GM21447 (cell line): ENCODE measurements around the gene PTGDS.

Source experiments
- ATAC-seq: cut with Tn5 transposase; IDR thresholded peaks from one replicate; pipeline ENCODE4 v1.9.1; 2021; ENCODE audit not compliant: unreplicated experiment

PTGDS gene

DNA sequence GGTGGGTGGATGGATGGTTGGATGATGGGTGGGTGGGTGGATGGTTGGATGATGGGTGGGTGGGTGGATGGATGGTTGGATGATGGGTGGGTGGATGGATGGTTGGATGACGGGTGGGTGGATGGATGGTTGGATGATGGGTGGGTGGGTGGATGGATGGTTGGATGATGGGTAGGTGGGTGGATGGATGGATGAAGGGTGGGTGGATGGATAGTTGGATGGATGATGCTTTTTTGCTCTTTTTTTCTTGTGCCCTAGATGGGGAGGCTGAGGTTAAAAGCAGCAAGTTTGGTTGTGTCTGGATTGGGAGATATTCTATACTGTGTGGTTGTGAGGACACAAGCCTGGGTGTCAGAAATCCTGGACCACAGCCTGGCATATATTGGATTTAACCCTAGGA, 19.8 kb upstream of the PTGDS start:
- no peak for ATAC-seq

DNA sequence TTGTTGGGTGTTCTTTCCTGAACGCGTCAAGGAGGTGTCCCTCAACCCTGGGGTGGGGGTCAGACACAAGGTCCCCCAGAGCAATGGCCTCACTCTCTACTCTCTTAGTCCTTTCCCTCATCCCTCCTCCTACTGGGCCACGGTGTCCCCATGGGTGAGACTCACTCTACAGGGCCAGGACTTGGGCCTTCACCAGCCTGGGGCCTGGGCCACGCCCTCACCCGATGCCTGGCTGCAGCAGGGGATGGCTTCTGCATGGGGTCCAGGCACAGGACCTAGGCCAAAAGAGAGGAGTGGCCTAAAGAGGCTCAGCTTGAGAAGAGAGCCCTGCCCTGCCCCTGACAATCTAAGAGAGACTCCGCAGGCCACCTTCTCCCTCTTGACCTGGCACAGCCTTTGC, 19.4 kb upstream of the PTGDS start:
- ATAC-seq = no peak

GRCh38 chr9:136958473-136958872, 18.8 kb upstream of the PTGDS start:
- ATAC-seq = no peak

DNA sequence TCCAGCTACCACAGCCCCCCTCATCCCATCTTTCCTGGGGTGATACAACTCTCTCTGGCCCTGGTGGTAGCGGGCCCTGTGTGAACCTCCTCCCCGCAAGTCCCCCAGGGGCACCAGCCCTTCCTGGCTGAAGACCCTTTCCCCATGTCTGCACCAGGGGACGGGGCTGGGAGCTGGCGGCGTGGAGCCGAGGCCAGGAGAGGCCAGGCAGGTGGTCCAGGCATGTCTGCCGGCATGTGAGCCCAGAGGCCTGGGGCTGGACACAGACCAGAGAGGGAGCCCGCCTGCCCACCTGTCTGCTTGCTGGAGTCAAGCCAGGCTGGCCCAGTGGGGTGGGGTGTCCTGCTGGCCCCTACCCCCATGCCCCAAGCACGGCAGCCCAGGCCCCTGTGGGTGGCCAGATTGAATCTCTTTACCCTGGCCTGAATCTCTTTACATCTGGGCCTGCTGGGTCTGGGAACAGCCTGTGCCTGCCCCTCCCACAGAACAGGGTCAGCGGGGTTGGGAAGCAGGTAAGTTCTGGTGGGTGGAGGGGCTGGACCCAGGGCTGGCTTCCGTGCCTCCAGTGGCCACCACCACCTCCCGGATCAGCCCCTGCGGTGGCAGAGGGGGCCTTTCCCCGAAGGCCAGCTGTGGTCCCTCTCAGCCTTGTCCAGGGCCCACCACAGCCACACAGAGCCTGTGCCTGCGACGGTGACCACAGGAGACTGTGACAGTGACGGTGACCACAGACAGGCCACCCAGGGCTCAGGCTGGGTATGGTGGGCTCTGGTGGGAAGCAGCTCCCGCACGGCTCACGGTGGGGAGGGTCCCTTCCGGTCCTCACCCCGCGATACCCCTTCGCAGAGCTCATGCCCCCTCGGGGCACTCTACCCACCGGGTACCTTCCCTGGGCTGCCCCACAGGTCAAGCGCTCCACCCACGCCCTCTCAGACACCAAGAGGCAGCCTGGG, 18.1 kb upstream of the PTGDS start:
- ATAC-seq = no peak

- ATAC-seq = no peak
Observed at GRCh38 chr9:136960212-136960937, 16.9 kb upstream of the PTGDS start.

- no peak for ATAC-seq
Observed at GRCh38 chr9:136960938-136961275, 16.4 kb upstream of the PTGDS start.

DNA sequence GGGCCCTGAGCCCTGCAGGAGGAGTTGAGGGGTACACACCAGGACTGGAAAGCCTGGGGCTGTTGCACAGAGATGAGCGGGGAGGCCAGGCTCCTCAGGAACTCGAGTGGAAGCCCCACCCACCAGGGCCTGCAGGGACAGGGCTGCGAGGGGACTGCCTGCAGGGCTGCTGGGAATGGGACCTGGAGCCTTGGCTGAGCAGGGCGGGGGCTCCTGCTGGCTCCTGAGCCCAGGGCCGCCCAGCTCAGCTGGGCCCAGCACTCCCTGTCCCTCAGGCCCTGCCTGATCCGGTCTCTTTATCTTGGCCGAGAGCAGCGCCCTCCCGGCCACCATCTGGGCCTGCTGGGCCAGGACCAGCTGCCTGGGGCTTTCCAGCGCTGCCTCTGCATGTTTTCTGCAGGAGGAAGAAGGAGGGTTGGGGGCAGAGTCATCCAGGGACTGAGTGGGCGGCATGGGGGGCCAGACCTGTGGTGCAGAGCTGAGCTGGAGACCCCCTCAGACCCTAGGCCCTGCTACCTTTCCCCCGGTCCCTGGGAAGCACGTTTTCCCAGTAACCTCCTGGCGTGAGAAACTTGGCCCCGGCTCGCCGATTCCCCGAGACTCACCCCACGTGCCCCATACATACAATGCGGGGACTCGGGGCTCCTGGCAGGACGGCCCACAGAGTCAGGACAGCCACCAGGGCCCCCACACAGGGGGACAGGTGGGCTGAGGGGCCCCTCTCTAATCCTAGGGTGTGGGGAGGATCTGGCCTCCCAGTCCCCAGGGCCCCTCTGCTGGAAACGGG, 15.8 kb upstream of the PTGDS start:
- ATAC-seq = no peak

GRCh38 chr9:136962163-136962562, 15.1 kb upstream of the PTGDS start:
- no peak for ATAC-seq

DNA sequence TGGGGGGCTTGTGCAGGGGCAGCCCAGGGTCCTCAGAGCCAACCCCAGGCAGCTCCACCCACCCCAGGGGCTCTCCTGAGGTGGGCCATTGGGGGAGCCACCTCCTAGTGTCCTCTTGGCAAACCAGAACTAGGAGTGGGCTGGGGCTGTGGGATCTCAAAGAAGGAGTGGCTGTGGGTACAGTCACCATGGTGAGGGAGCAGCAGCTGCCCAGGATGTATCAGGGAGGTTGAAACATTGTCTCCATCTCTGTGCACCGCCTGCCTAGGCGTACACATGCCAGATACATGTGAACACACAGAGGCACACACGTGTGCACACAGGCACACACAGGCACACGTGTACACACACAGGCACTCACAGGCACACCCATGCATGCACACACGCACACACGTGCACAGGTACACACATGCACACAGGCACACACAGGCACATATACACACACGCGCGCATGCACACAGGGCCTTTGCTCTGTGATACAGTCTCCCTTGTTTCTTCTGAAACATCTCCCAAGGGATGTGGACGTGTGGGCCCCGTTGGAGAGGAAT, 14.5 kb upstream of the PTGDS start:
- ATAC-seq = no peak

DNA sequence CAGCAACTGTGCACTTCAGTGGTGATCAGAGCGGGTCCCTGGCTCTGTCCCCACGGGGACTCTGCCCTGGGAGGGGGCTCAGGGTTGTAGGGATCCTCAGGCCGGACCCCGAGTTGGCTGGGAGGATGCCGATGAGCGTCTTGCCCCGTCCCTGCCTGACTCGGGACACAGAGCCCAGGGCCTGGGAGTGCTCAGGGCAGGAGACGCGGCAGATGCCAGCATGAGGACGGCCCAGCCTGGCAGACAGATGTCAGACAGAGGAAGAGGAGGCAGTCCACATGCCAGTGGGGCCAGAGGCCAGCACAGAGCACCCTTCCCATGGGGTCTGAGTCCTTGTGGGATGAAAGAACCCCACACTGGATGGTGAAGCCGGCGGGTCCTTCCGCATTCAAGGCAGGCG, 14.0 kb upstream of the PTGDS start:
- ATAC-seq = no peak

DNA sequence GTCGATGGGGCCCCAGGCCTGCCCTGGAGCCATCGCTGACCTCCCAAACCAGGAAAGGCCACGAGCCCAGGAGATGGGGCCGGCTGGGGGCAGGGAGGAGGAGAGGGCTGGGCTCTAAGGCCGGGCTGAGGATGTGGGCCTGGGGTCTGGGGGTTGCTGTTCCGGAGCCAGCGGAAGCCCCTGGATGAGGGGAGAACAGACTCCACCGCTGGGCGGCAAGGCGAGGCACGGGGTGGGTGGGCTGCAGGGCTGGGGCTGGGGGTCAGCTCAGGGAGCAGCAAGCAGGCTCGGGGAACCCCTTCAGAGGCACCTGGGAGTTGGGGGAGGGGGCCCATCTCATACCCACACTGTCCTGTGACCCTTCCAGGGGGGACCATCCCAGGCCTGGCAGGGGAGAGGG, 13.6 kb upstream of the PTGDS start:
- no peak for ATAC-seq

GRCh38 chr9:136964171-136964689, 13.1 kb upstream of the PTGDS start:
- no peak for ATAC-seq

- no peak for ATAC-seq
Observed at GRCh38 chr9:136964833-136965422, 12.4 kb upstream of the PTGDS start.

DNA sequence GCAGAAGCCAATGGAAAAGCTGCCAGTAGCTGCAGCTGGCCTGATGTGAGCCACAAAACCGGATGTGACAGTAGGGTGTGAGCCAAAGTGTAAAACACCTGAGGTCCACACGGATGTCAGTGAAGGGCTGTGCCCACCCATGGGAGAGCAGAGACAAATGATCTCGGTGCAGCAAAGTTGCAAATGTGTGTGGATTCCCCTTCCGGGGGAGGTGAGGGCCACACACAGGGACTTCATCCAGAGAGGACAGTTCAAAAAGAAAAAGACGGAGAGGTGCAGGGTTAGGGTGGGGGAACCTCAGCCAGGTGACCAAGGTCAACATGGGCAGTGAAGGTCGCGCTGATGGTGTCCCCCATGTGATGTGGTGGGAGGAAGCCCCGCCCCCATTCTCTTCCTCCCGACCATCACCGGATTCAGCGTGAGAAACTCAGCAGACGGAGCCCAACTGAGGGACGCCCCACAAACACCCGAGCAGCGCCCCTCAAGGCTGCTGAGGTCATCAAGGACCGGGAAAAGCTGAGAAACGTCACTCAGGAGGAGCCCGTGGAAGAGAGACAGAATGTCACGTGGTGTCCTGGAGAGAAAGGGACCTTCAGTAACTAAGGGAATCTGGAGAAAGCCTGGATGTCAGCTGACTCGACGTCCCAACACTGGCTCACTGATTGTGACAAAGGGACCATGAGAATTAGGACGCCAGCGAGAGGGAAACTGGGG, 11.4 kb upstream of the PTGDS start:
- ATAC-seq = no peak

DNA sequence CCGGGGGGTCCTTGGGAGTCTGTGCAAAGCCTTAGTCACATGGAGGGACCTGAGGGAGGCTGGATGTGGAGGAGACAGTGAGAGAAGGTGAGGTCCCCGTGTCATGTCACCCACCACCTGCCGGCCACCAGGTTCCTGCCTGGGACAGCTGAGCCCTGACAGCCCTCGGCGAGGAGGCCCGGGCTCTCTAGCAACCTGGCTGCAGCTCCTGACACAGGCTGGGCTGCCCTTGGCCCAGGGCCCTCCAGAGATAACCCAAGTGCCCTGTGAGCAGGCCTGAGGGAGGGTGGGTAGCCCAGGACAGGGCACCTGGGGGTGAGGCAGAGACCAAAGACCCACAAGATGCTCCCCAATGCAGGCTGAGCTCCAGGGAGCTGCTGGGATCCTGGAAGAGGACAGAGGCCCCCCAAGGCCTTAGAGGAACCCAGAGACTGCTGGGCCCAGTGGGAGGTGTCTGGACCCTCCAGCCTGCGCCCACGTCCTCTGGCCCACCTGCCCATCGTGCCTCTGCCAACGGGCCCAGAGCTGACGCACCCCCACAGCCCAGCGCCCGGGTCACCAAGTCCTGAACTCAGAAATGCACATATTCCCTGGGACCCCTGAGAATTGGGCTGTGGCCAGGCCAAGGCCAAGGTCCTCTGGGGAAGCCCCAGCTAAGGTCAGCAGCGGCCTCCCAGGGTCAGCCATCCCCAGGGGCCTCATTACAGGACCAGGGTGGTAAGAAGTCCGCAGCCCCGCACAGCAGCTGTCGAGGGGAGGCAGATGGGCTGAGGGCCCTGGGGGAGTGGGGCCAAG, 8.8 kb upstream of the PTGDS start:
- ATAC-seq = no peak

- no peak for ATAC-seq
Observed at GRCh38 chr9:136969150-136969549, 8.2 kb upstream of the PTGDS start.

DNA sequence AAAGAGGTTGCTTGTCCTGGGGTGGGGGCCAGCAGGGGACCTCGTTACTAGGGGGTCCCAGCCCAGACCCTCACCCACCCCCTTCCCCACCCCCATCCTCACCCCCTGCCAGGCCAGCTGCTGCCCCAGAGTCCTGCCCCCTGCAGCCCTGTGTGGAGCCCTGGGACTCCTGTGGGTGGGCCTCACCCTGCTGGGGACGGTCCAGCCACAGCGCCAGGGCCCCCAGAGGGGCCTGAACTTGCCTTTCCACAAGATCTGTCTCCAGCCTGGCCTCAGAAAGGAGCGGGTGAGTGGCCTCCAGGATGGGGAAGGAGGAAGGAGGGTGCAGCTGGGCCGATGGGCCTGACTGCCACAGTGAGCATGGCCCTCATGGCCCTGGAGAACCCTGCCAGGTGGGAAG, 7.5 kb upstream of the PTGDS start:
- no peak for ATAC-seq

DNA sequence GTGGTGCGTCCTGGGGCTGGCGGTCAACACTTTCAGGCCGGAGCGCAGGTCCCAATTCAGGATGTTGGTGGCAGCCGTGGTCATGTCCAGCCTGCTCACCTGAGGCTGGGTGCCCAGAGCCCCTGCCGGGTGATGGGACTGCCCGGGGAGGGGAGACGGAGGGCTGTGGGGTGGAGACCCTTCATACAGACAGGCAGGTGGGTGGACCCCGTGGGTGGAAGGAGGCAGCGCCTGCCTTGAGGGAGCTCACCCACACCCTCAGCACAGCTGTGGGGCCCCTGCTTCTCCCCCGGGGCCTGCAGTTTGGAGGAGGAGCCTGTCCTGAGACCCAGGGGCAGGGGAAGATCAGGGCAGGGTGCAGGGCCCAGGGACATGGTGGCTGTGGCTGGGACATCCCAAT, 6.9 kb upstream of the PTGDS start:
- ATAC-seq = no peak

DNA sequence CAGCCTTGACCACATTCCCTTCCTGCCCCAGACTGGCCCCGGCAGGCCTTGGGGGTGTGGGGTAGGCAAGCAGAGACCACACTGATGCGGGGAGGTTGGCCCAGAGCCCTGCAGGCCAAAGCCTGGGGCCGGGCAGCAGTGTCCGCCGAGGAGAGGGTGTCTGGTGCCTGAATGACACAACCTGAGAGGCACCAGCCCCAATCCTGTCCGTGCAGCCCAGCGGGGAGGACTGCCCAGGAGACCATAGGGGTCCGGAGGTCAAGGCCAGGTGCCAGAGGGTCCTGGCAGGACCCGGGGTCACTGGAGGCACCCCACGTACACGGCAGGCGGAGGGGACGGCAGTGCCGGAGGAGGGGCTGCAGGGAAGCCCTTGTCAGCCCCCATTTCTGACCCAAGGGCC, 5.6 kb upstream of the PTGDS start:
- no peak for ATAC-seq
